Left lung (tissue), 10 donors: ENCODE measurements around the gene SMIM1. TPM values are rescaled to one million over a fixed set of nuclear protein-coding genes. Genes with fewer than 3 reads are reported as not detected.

Source experiments
- ATAC-seq: fragments of 200-7000 bp; cut with Tn5 transposase; one replicate; pipeline ENCODE4 v1.9.1; 2020; ENCODE audit warnings: moderate library complexity
- DNase-seq, 4 donors: peaks; one replicate each; pipeline ENCODE4 v3.0.0-alpha.2; 2013 to 2020
- H3K27ac ChIP-seq, 2 donors: fragments of 200-600 bp; sonication (generic) in 1 of 2; one replicate each; pipeline versions ENCODE4 v1.5.0 to v1.8.0; 2020 to 2021
- H3K27me3 ChIP-seq, 2 donors: fragments of 200-600 bp; sonication (generic) in 1 of 2; one replicate each; pipeline versions ENCODE4 v1.5.0 to v1.8.0; 2020 to 2021
- H3K36me3 ChIP-seq, 2 donors: fragments of 200-600 bp; sonication (generic) in 1 of 2; one replicate each; pipeline versions ENCODE4 v1.5.0 to v1.8.0; 2020 to 2021
- H3K4me1 ChIP-seq, 2 donors: fragments of 200-600 bp; one replicate each; pipeline ENCODE4 v1.8.0; 2021
- H3K4me3 ChIP-seq, 2 donors: fragments of 200-600 bp; sonication (generic) in 1 of 2; one replicate each; pipeline versions ENCODE4 v1.5.0 to v1.8.0; 2020 to 2021; ENCODE audit warnings: mild to moderate bottlenecking in 1 of 2
- H3K9me3 ChIP-seq, 2 donors: fragments of 200-600 bp; sonication (generic) in 1 of 2; one replicate each; pipeline versions ENCODE4 v1.5.0 to v1.8.0; 2020 to 2021
- intact Hi-C, 2 donors: fragments of 100-400 bp; cut with DNase I; formaldehyde crosslinking; loops; one replicate each; pipeline versions ENCODE4 v1.11.2 to v1.14.2; 2022
- polyA plus RNA-seq, 6 donors: library from polyadenylated mRNA; unstranded; fragments of 120-200 nt; gene quantifications; one replicate each; pipeline ENCODE4 v1.2.1, GENCODE V29; 2013; ENCODE audit not compliant: insufficient read length in 6 of 6
- total RNA-seq, 2 donors: library from RNA; stranded (reverse); fragmentation: NEBNext Ultra II Directional; extraction: Animal tissue kit (Norgen Biotek cat#: 25700); gene quantifications; one replicate each; pipeline ENCODE4 v1.2.1, GENCODE V29; 2021
- TF ChIP-seq, protein P1 (sequence below), 2 donors: fragments of 200-600 bp; sonication (generic) in 1 of 2; IDR thresholded peaks; one replicate each; pipeline versions ENCODE4 v1.5.0 to v1.8.0; 2021; ENCODE audit warnings: antibody characterized with exemption in 2 of 2
- donor health status: DM: no; HTN: yes; CAD: no.
- donor health status: DM: no; HTN: no; CAD: no.

SMIM1 gene
- total and polyA plus RNA-seq, 8 donors: 1.6 to 7.4 (median 5.5) TPM

DNA sequence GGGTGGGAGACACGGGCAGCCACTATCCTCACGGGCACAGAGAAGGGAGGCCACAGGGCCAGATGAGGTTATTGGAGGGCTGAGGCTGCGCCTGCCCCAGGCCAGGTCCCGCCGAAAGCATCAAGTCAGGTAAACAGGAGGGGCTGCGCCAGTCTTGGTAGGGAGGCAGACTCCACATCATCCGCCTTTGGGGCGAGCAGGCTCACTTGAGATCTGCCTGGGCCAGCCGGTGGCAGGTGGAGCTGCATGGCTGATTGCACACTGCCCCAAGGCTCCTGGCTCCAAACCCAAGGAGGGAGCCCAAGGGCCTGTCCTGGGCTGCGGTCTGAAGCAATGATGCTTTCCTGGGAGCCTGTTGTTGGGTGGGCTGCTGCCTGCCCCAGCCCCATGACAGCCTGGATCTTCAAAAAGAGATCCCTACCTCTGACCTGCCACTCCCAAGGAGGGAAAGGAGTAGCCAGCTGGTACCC, 4.6 kb downstream of the SMIM1 start:
- Histone ChIP-seq H3K36me3 (peaks cover 0 to 44% of the 10 kb centered on the region in 2 donors), H3K27ac (no peak overlapping the region), H3K4me1 (peaks cover 0 to 25% of the 10 kb centered on the region in 2 donors), H3K9me3 (no peaks in the 10 kb centered on the region), H3K4me3 (no peak overlapping the region), H3K27me3 (peaks cover 0 to 16% of the 10 kb centered on the region in 2 donors)
- TF ChIP-seq, protein P1, sequence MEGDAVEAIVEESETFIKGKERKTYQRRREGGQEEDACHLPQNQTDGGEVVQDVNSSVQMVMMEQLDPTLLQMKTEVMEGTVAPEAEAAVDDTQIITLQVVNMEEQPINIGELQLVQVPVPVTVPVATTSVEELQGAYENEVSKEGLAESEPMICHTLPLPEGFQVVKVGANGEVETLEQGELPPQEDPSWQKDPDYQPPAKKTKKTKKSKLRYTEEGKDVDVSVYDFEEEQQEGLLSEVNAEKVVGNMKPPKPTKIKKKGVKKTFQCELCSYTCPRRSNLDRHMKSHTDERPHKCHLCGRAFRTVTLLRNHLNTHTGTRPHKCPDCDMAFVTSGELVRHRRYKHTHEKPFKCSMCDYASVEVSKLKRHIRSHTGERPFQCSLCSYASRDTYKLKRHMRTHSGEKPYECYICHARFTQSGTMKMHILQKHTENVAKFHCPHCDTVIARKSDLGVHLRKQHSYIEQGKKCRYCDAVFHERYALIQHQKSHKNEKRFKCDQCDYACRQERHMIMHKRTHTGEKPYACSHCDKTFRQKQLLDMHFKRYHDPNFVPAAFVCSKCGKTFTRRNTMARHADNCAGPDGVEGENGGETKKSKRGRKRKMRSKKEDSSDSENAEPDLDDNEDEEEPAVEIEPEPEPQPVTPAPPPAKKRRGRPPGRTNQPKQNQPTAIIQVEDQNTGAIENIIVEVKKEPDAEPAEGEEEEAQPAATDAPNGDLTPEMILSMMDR (IDR thresholded peaks at IDR 0.05): no peak
- intact Hi-C loops: no loop called here
- ATAC-seq: no peak
- peak in 1 of 4 donors; percentile 60 for DNase-seq

DNA sequence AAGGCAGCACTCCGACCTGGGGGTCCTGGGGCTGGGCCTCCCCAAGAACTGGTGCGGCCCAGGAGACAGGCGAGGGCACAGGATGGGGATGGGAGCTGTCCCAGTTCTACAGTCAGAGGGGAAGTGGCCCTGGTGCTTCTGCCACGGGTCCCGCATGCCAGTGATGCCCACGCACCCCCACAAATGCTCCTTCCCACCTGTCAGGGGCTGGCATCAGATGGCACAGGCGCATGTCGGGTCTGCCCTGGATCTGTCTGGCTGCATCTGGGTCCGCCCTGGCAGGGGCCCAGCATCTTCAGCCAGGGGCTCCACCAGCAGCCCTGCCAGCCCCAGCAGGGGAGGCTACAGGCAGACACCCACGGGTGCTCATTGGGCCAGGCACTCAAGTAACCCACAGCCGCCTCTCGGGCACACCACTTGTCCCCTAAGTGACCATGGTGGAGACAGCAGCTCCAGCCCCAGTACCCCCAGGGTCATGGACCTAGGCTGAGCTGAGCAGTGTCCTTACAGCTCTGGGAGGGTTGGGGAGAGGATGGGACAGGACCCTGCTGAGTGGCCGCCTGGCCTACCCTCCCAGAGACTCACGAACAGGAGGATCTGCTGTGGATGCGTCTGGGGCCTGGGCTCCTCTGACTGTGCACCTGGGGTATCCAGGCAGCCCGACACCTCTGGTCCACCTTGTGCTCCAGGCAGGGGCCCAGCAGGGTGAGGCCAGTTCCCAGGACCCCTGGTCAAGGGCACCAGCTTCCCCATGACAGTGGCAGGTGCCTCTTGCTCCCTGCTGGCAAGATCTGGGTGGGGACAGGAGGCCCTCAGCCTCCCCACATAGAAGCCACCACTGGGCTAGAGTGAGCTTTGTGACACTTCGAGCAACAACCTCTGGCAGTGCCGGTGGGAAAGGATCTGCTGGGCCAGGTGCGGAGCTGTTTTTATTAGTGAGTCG, 5.4 kb downstream of the SMIM1 start:
- H3K36me3 ChIP-seq: peaks cover 0 to 52% of the 10 kb centered on the region in 2 donors
- ATAC-seq: no peak
- intact Hi-C loops: no loop called here
- H3K27ac ChIP-seq: no peak overlapping the region
- H3K4me3 ChIP-seq: no peak overlapping the region
- peaks cover 0 to 21% of the 10 kb centered on the region in 2 donors for H3K4me1 ChIP-seq
- TF ChIP-seq, protein P1 (IDR thresholded peaks at IDR 0.05): no peak
- H3K27me3 ChIP-seq: peaks cover 0 to 8% of the 10 kb centered on the region in 2 donors
- DNase-seq: peak in 1 of 4 donors; percentile 76
- H3K9me3 ChIP-seq: no peaks in the 10 kb centered on the region

DNA sequence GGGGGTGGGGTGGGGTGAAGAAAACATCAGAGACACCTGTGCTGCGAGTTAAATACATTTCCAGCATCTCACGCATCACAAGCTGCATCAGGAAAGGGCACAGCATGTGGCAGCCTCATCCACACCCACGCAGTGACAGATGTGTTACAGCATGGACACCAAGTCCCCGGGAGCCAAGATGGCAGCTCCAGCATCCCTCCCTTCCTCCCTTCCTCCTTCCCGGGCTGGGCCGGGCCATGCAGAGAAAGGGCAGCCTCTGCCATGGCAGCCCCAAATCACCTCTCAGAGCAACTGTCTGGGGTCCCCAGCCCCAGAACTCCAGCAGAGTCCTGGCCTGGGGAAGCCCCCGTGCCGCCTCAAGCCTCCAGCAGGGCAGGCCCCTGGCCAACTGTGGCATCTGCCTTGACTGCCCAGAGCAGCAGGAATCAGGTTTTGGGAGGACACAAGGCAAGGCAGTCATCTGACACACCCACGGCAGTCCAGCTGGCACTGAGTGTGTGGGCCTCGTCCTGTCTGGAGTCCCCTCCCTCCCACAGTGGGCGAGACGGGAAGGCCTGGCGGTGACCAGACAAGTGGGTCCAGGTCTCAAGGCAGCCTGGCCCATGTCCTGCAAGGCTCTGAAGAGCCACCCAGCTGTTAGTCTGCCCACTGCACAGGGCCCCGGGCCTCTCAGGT, 6.2 kb downstream of the SMIM1 start:
- H3K27ac ChIP-seq: no peak overlapping the region
- intact Hi-C loops: no loop called here
- no peak overlapping the region for H3K4me3 ChIP-seq
- DNase-seq: peak in 1 of 4 donors; percentile 60
- TF ChIP-seq, protein P1 (IDR thresholded peaks at IDR 0.05): no peak
- no peaks in the 10 kb centered on the region for H3K9me3 ChIP-seq
- H3K36me3 ChIP-seq: peaks cover 0 to 60% of the 10 kb centered on the region in 2 donors
- no peaks in the 10 kb centered on the region for H3K27me3 ChIP-seq
- H3K4me1 ChIP-seq: peaks cover 0 to 20% of the 10 kb centered on the region in 2 donors
- no peak for ATAC-seq

DNA sequence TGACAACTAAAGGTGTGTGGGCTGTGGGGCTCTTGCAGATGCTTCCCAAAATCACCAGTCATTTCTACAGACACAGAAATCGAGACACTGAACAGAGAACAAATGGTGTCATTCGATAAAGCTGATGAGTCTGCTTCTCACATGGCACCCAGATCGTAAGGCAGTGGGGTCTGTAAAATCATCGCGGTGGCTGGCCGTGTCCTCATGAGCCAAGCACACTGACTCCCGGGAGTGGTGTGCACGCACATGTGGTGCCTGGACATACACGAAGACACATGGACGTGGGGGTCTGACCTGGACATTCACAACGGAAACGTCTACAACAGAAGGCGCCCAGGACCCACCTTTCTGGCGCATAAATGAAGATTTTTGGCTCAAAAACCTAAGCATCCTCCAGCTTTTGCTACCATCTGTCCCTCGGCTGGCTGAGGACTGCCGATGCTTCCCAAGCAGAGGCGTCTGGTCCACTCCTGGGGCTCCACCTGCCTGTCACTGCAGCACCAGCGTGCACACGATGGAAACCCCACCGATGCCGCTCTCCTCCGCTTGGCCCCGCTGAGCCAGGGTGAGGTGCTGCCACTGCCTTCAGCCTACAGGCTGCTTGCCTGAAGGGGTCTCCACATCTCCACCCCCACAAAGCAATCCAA, 6.8 kb downstream of the SMIM1 start:
- Histone ChIP-seq H3K4me1 (peaks cover 0 to 20% of the 10 kb centered on the region in 2 donors), H3K36me3 (peaks cover 0 to 66% of the 10 kb centered on the region in 2 donors), H3K27me3 (no peaks in the 10 kb centered on the region), H3K27ac (no peak overlapping the region), H3K4me3 (no peak overlapping the region), H3K9me3 (no peaks in the 10 kb centered on the region)
- DNase-seq (peak in 1 of 4 donors; percentile 54), ATAC-seq (no peak)
- intact Hi-C loops: no loop called here
- TF ChIP-seq, protein P1 (IDR thresholded peaks at IDR 0.05): no peak
